Measurements from ENCODE around the gene JMJD7. TPM values are rescaled to one million over a fixed set of nuclear protein-coding genes. Genes with fewer than 3 reads are reported as not detected.
"Not testable (repeated sequence)": the region's sequence is repeated elsewhere in the genome, so short reads cannot be mapped to it uniquely, and the experiment has no call there.

The JMJD7 gene
- total RNA-seq, 4 donors from 2014 or later = 6.1 to 12.8 (median 9.3) TPM

DNA sequence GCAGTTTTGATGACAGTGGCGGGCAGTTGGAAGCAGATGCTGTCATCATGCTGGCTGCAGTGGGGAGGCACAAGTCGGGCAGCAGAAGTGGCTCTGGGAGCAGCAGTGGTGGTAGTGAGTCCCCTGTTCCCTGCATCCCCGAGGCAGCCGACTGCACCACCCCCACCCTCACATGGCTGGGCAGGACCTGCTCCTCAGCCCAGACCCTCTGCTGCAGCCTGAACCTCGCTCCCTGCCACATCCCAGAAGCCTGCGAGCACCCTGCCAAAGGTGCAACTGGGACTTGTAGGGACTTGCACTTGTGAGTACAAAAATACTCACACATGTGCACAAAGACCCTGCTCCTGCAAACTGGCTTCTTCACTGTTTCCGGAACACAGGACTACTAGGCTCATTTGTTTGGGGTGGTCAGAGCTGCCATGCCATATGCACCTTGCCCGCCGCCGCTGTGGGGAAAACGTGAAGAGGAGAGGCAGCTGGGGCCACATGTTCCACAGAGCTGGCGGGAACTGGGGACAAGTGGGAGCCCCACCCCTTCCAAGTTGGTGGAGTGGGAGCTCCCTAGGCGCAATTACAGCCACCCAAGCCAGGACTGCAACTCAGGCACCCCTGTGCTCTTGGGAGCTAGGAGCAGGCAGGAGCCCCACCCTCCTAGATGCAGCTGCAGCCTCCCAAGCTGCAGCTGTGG lies 2.2 kb downstream of the JMJD7 start:
- peaks cover 0 to 31% (median 13%) of the 10 kb centered on the region in 3 donors for H3K4me1 ChIP-seq
- WGBS, 2 donors (ENCODE audit: low coverage in 1 of 2) = 88% methylated on average over 1 to 4 of the region's 13 CpGs
- no peak overlapping the region for H3K4me3 ChIP-seq
- H3K9me3 ChIP-seq = no peaks in the 10 kb centered on the region
- no peak for ATAC-seq
- TF ChIP-seq, protein P1, sequence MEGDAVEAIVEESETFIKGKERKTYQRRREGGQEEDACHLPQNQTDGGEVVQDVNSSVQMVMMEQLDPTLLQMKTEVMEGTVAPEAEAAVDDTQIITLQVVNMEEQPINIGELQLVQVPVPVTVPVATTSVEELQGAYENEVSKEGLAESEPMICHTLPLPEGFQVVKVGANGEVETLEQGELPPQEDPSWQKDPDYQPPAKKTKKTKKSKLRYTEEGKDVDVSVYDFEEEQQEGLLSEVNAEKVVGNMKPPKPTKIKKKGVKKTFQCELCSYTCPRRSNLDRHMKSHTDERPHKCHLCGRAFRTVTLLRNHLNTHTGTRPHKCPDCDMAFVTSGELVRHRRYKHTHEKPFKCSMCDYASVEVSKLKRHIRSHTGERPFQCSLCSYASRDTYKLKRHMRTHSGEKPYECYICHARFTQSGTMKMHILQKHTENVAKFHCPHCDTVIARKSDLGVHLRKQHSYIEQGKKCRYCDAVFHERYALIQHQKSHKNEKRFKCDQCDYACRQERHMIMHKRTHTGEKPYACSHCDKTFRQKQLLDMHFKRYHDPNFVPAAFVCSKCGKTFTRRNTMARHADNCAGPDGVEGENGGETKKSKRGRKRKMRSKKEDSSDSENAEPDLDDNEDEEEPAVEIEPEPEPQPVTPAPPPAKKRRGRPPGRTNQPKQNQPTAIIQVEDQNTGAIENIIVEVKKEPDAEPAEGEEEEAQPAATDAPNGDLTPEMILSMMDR (IDR thresholded peaks at IDR 0.05) = no peak
- TF ChIP-seq POLR2A (IDR thresholded peaks at IDR 0.05) (no peak), POLR2AphosphoS5 (IDR thresholded peaks at IDR 0.05) (no peak), EP300 (IDR thresholded peaks at IDR 0.05) (no peak)
- no peaks in the 10 kb centered on the region for H3K27me3 ChIP-seq
- H3K27ac ChIP-seq = no peak overlapping the region
- peaks cover 0 to 44% of the 10 kb centered on the region in 2 donors for H3K36me3 ChIP-seq

DNA sequence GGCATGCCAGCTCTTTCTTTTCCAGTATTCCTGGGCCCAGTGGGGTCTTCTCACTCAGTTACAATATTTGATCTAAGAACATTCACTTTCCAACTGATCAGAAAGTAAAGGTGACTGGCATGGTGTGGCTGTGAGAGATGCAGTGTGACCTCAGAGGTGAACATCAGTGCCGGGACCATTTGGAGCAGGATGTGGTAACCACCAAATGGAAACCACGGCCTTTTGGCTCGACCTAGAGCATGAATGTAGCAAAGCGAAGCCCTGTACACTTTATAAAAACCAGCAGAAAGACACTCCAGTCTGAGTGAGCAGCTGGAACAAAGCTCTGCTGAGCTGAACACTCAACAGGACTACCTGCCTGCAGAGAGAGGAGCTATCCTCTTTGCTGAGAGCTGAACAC lies 3.4 kb downstream of the JMJD7 start:
- H3K4me1 ChIP-seq = peaks cover 0 to 31% (median 13%) of the 10 kb centered on the region in 3 donors
- not testable (repeated sequence) for H3K27me3 ChIP-seq, H3K4me3 ChIP-seq, ATAC-seq, H3K27ac ChIP-seq, H3K9me3 ChIP-seq
- 89 to 90% methylated on average over 4 of the region's 4 CpGs for WGBS, 2 donors (ENCODE audit: low coverage in 1 of 2)
- H3K36me3 ChIP-seq = peaks cover 0 to 46% of the 10 kb centered on the region in 2 donors

DNA sequence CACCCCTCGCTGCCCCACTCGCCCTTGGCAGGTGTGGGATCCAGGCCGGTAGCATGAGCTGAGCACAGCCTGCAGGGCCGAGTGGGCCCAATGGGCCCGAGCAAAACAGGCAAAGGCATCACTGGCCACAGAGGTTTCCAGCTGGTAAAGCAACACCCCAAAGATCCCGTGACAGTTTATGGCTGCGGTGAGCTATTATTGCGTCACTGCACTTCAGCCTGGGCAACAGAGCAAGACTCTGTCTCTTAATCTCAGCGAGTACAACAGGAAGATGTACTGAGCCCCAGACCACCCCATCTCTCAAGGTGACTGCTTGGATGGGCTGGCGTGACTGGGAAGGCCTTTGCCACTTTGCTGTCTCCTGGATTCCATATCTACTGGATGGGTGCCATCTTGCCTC lies 4.3 kb downstream of the JMJD7 start:
- Histone ChIP-seq H3K9me3 (no peaks in the 10 kb centered on the region), H3K4me3 (no peak overlapping the region), H3K27me3 (no peaks in the 10 kb centered on the region), H3K36me3 (peaks cover 0 to 55% of the 10 kb centered on the region in 2 donors), H3K4me1 (peaks cover 0 to 28% (median 13%) of the 10 kb centered on the region in 3 donors), H3K27ac (no peak overlapping the region)
- WGBS, 2 donors (ENCODE audit: low coverage in 1 of 2) = 96% methylated on average over 6 of the region's 10 CpGs; no CpG with 5 or more reads in 1 of the 2 donors
- no peak for TF ChIP-seq EP300 (IDR thresholded peaks at IDR 0.05)
- no peak for TF ChIP-seq POLR2AphosphoS5 (IDR thresholded peaks at IDR 0.05)
- TF ChIP-seq POLR2A (IDR thresholded peaks at IDR 0.05) = no peak
- TF ChIP-seq, protein P1 (IDR thresholded peaks at IDR 0.05) = no peak
- no peak for ATAC-seq

DNA sequence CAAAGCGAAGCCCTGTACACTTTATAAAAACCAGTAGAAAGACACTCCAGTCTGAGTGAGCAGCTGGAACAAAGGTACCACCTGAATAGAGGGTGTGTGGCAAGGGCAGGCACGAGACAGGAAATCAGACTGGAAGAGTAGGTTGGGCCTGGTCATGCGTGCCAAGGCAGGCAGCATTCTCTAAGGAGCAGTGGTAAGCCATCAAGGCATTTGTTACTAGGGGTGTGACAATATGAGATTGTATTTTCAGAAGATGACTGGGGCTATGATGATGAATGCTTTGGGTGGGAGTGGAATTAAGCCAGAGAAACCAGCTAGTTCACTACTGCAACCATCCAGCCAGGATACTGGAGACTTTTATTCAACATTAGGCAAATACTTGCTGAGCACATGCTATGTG lies 5.0 kb downstream of the JMJD7 start:
- 60 to 83% methylated on average over 1 to 3 of the region's 3 CpGs for WGBS, 2 donors (ENCODE audit: low coverage in 1 of 2)
- no peaks in the 10 kb centered on the region for H3K9me3 ChIP-seq
- no peaks in the 10 kb centered on the region for H3K27me3 ChIP-seq
- peaks cover 0 to 24% (median 13%) of the 10 kb centered on the region in 3 donors for H3K4me1 ChIP-seq
- no peak for ATAC-seq
- TF ChIP-seq, protein P1 (IDR thresholded peaks at IDR 0.05) = no peak
- no peak for TF ChIP-seq POLR2A (IDR thresholded peaks at IDR 0.05)
- no peak overlapping the region for H3K27ac ChIP-seq
- no peak overlapping the region for H3K4me3 ChIP-seq
- peaks cover 0 to 62% of the 10 kb centered on the region in 2 donors for H3K36me3 ChIP-seq

DNA sequence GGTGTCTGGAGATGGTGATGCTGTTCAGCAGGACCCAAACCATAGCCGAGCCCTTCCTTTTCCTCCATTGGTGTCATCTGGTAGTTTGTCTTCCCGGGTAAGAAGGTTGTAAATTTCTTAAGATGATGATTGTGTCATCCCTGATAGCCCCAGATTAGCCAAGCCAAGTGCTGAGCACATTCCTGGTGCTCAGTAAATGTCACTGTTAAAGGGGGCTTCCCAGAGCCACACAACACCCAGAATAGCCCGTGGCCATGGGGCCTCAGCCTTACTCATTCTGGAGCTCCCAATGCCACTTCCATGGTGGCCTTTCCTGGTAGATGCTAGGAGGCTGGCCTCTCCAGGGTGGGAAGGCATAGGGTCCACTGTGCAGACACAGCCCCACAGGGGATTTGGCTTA lies 6.2 kb downstream of the JMJD7 start:
- peaks cover 0 to 67% of the 10 kb centered on the region in 2 donors for H3K36me3 ChIP-seq
- no peak overlapping the region for H3K4me3 ChIP-seq
- no peak for ATAC-seq
- 93% methylated on average over 3 of the region's 3 CpGs; no CpG with 5 or more reads in 1 of the 2 donors for WGBS, 2 donors (ENCODE audit: low coverage in 1 of 2)
- H3K27me3 ChIP-seq = no peaks in the 10 kb centered on the region
- no peak for TF ChIP-seq POLR2AphosphoS5 (IDR thresholded peaks at IDR 0.05)
- H3K4me1 ChIP-seq = peaks cover 0 to 17% (median 8%) of the 10 kb centered on the region in 3 donors
- no peaks in the 10 kb centered on the region for H3K9me3 ChIP-seq
- no peak overlapping the region for H3K27ac ChIP-seq

DNA sequence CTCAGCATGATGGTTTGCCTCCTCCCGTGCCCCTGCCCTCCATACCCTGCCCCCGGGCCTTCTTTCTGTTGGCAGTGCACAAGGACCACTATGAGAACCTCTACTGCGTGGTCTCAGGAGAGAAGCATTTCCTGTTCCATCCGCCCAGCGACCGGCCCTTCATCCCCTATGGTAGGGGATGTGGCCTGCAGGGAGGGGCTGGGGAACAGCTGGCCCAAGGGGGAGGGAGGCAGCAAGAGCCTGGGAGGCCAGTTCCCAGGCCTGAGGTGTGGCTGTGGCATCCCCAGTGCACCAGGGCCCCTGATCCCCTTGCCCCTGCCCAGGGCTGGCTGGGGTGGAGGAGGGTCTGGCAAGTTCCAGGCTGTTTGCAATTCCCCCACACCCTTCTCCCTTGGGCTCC lies 8.2 kb downstream of the JMJD7 start:
- TF ChIP-seq POLR2AphosphoS5 (IDR thresholded peaks at IDR 0.05) = no peak
- TF ChIP-seq POLR2A (IDR thresholded peaks at IDR 0.05) = no peak
- TF ChIP-seq, protein P1 (IDR thresholded peaks at IDR 0.05) = no peak
- no peak for TF ChIP-seq EP300 (IDR thresholded peaks at IDR 0.05)
- H3K4me3 ChIP-seq = no peak overlapping the region
- no peak overlapping the region for H3K27ac ChIP-seq
- H3K4me1 ChIP-seq = no peaks in the 10 kb centered on the region
- H3K36me3 ChIP-seq = peaks cover 0 to 71% of the 10 kb centered on the region in 2 donors
- no peak for ATAC-seq
- no peaks in the 10 kb centered on the region for H3K9me3 ChIP-seq
- WGBS, 2 donors (ENCODE audit: low coverage in 1 of 2) = no CpG with 5 or more reads among the region's 6 CpGs
- H3K27me3 ChIP-seq = no peaks in the 10 kb centered on the region
